GM12878 (cell line): ENCODE measurements around the gene IL19. TPM values are rescaled to one million over a fixed set of nuclear protein-coding genes. Genes with fewer than 3 reads are reported as not detected.

ENCODE experiments used
- BCLAF1 ChIP-seq: fragments of 450-650 bp; IDR thresholded peaks from 2 replicates; pipeline ENCODE4 v1.6.1; 2017; ENCODE audit warnings: antibody characterized with exemption, mild to moderate bottlenecking, moderate library complexity
- DPF2 ChIP-seq: fragments of 450-650 bp; IDR thresholded peaks from 2 replicates; pipeline ENCODE4 v1.6.1; 2017; ENCODE audit warnings: mild to moderate bottlenecking
- EED ChIP-seq: sonication (generic); IDR thresholded peaks from 2 replicates; pipeline ENCODE4 v1.6.1; 2016; ENCODE audit warnings: antibody characterized with exemption, low read depth
- FOS ChIP-seq: IDR thresholded peaks from 3 replicates; pipeline ENCODE4 v1.6.1; 2011; ENCODE audit warnings: borderline replicate concordance; ENCODE audit not compliant: insufficient read length; ENCODE audit errors: extremely low read depth
- GATAD2B ChIP-seq: fragments of 450-650 bp; conservative IDR thresholded peaks from 2 replicates; pipeline ENCODE4 v1.6.1; 2017; ENCODE audit warnings: low read depth, mild to moderate bottlenecking, moderate library complexity
- HDGF ChIP-seq: fragments of 450-650 bp; IDR thresholded peaks from 2 replicates; pipeline ENCODE4 v1.6.1; 2016; ENCODE audit warnings: antibody characterized with exemption
- NR2C2 ChIP-seq: IDR thresholded peaks from 2 replicates; pipeline ENCODE4 v1.6.1; 2011; ENCODE audit warnings: borderline replicate concordance, low read depth; ENCODE audit not compliant: control insufficient read depth, insufficient read length
- PKNOX1 ChIP-seq: fragments of 450-650 bp; IDR thresholded peaks from 2 replicates; pipeline ENCODE4 v1.6.1; 2016; ENCODE audit warnings: mild to moderate bottlenecking
- YY1 ChIP-seq: IDR thresholded peaks from 2 replicates; pipeline ENCODE4 v1.6.1; 2011; ENCODE audit warnings: low read depth, mild to moderate bottlenecking, low read length
- ZBTB4 ChIP-seq: fragments of 450-650 bp; formaldehyde crosslinking; IDR thresholded peaks from 2 replicates; pipeline ENCODE4 v1.4.0; 2022; ENCODE audit warnings: mild to moderate bottlenecking, moderate library complexity
- ZNF24 ChIP-seq: fragments of 450-650 bp; IDR thresholded peaks from 2 replicates; pipeline ENCODE4 v1.6.1; 2017; ENCODE audit warnings: antibody characterized with exemption, mild to moderate bottlenecking
- ZSCAN29 ChIP-seq: fragments of 450-650 bp; IDR thresholded peaks from 2 replicates; pipeline ENCODE4 v1.6.1; 2017; ENCODE audit warnings: mild to moderate bottlenecking, moderate library complexity
- ZZZ3 ChIP-seq: IDR thresholded peaks from 2 replicates; pipeline ENCODE4 v1.6.1; 2011; ENCODE audit warnings: low read depth; ENCODE audit not compliant: control insufficient read depth, insufficient read length
- polyA plus RNA-seq, 11 experiments: library from polyadenylated mRNA; depleted of rRNA in 4 of 11; unstranded in 6 of 11; stranded (reverse) in 5 of 11; fragments of >200 nt; fragmentation: Nextera tagmentation in 4 of 11; fragmentation: Illumina TruSeq in 1 of 11; extraction: Ambion mirVana in 4 of 11; extraction: Trizol in 1 of 11; gene quantifications; 1 replicate in 1 of 11; 2 replicates in 10 of 11; pipeline versions ENCODE4 v1.2.1 to v1.2.3, GENCODE V29; 2011 to 2016; ENCODE audit warnings: inconsistent platforms in 2 of 11, missing spikeins in 2 of 11, low read depth in 1 of 11
- total RNA-seq, 4 experiments: library from RNA; depleted of rRNA in 3 of 4; stranded (reverse); fragments of >200 nt in 3 of 4; fragmentation: Illumina TruSeq in 1 of 4; extraction: Trizol in 1 of 4; gene quantifications; 2 replicates each; pipeline versions ENCODE4 v1.2.1 to v1.2.3, GENCODE V29; 2013 to 2021
- TF ChIP-seq, protein P1 (sequence below): IDR thresholded peaks from 2 replicates; pipeline ENCODE4 v1.6.1; 2012; ENCODE audit warnings: low read depth, low read length, improper control_type of control experiment
- TF ChIP-seq, protein P2 (sequence below): IDR thresholded peaks from 2 replicates; pipeline ENCODE4 v1.6.1; 2011; ENCODE audit warnings: borderline replicate concordance, low read depth, mild to moderate bottlenecking, moderate library complexity, low read length; ENCODE audit not compliant: insufficient read depth, poor library complexity, severe bottlenecking
- TF ChIP-seq, protein P3 (sequence below): fragments of 150-350 bp; IDR thresholded peaks from 2 replicates; pipeline ENCODE4 v1.6.1; 2016; ENCODE audit warnings: low read depth, low read length

The IL19 gene
- total and polyA plus RNA-seq, 10 of the 15 experiments (the other 5 are each of a cell fraction or from before 2014, with no cell fraction given) = 0.10 to 0.73 (median 0.28) TPM; not detected in 6

GRCh38 chr1:206766251-206766856 is 4.2 kb upstream of the IL19 start (continued):
- TF ChIP-seq PKNOX1 (peak; percentile 13; the same call in 1 of the 2 replicates), ZSCAN29 (no peak), ZNF24 (no peak), GATAD2B (peak; percentile 45; the same call in 1 of the 2 replicates), NR2C2 (no peak), BCLAF1 (no peak), YY1 (no peak), DPF2 (peak; percentile 80), ZZZ3 (no peak), ZBTB4 (no peak), EED (peak; percentile 96), HDGF (0 out of 2 replicates have a peak, but pooled peaks have one; percentile 60), FOS (no peak)
- TF ChIP-seq, protein P1, sequence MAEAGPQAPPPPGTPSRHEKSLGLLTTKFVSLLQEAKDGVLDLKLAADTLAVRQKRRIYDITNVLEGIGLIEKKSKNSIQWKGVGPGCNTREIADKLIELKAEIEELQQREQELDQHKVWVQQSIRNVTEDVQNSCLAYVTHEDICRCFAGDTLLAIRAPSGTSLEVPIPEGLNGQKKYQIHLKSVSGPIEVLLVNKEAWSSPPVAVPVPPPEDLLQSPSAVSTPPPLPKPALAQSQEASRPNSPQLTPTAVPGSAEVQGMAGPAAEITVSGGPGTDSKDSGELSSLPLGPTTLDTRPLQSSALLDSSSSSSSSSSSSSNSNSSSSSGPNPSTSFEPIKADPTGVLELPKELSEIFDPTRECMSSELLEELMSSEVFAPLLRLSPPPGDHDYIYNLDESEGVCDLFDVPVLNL = no peak
- TF ChIP-seq, protein P2, sequence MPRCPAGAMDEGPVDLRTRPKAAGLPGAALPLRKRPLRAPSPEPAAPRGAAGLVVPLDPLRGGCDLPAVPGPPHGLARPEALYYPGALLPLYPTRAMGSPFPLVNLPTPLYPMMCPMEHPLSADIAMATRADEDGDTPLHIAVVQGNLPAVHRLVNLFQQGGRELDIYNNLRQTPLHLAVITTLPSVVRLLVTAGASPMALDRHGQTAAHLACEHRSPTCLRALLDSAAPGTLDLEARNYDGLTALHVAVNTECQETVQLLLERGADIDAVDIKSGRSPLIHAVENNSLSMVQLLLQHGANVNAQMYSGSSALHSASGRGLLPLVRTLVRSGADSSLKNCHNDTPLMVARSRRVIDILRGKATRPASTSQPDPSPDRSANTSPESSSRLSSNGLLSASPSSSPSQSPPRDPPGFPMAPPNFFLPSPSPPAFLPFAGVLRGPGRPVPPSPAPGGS = peak; percentile 42
- TF ChIP-seq, protein P3, sequence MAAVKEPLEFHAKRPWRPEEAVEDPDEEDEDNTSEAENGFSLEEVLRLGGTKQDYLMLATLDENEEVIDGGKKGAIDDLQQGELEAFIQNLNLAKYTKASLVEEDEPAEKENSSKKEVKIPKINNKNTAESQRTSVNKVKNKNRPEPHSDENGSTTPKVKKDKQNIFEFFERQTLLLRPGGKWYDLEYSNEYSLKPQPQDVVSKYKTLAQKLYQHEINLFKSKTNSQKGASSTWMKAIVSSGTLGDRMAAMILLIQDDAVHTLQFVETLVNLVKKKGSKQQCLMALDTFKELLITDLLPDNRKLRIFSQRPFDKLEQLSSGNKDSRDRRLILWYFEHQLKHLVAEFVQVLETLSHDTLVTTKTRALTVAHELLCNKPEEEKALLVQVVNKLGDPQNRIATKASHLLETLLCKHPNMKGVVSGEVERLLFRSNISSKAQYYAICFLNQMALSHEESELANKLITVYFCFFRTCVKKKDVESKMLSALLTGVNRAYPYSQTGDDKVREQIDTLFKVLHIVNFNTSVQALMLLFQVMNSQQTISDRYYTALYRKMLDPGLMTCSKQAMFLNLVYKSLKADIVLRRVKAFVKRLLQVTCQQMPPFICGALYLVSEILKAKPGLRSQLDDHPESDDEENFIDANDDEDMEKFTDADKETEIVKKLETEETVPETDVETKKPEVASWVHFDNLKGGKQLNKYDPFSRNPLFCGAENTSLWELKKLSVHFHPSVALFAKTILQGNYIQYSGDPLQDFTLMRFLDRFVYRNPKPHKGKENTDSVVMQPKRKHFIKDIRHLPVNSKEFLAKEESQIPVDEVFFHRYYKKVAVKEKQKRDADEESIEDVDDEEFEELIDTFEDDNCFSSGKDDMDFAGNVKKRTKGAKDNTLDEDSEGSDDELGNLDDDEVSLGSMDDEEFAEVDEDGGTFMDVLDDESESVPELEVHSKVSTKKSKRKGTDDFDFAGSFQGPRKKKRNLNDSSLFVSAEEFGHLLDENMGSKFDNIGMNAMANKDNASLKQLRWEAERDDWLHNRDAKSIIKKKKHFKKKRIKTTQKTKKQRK = no peak
